GM10266 (cell line): ENCODE measurements around the gene ZNRF4.

Source experiments
- DNase-seq: peaks from one replicate; pipeline ENCODE4 v3.0.0; 2012; ENCODE audit errors: extremely low spot score
- CTCF ChIP-seq: IDR thresholded peaks from 2 replicates; pipeline ENCODE4 v1.5.1; 2012; ENCODE audit warnings: mild to moderate bottlenecking, low read depth; ENCODE audit not compliant: control insufficient read depth, insufficient read depth; ENCODE audit errors: missing control alignments

ZNRF4 gene

GRCh38 chr19:5423567-5424125 lies 31.6 kb upstream of the ZNRF4 start:
- no peak for TF ChIP-seq CTCF
- DNase-seq = no peak

- DNase-seq = no peak
- no peak for TF ChIP-seq CTCF
Measured at GRCh38 chr19:5424192-5424973, 30.8 kb upstream of the ZNRF4 start.

- DNase-seq = no peak
- no peak for TF ChIP-seq CTCF
Measured at GRCh38 chr19:5425260-5425659, 30.0 kb upstream of the ZNRF4 start.

GRCh38 chr19:5430237-5430636 lies 25.0 kb upstream of the ZNRF4 start:
- no peak for DNase-seq
- no peak for TF ChIP-seq CTCF

GRCh38 chr19:5432687-5433086 lies 22.5 kb upstream of the ZNRF4 start:
- no peak for TF ChIP-seq CTCF
- DNase-seq = no peak

- no peak for DNase-seq
- TF ChIP-seq CTCF = no peak
Measured at GRCh38 chr19:5434351-5434917, 20.8 kb upstream of the ZNRF4 start.
